Activated CD8-positive, alpha-beta T cell treated with anti-CD3 and anti-CD28 coated beads, Interleukin-2, amount 10 ng/mL, durations not matched to agents 7 days and 5 days (primary cell): ENCODE measurements around the gene RASAL2. TPM values are rescaled to one million over a fixed set of nuclear protein-coding genes. Genes with fewer than 3 reads are reported as not detected.

ENCODE experiments used
- ATAC-seq: fragments of 150-1000 bp; cut with Tn5 transposase; one replicate; pipeline ENCODE4 v1.10.0; 2021; ENCODE audit warnings: moderate library complexity
- CTCF ChIA-PET: fragments of 350-600 bp; sonication (Branson Sonifier 250); formaldehyde crosslinking; loops from one replicate; lab custom pipeline; 2021; ENCODE audit warnings: antibody characterized with exemption; lab: Charles Lee
- POLR2A ChIA-PET: fragments of 350-600 bp; sonication (Branson Sonifier 250); formaldehyde crosslinking; loops from one replicate; lab custom pipeline; 2021; ENCODE audit warnings: antibody characterized with exemption; lab: Charles Lee
- DNase-seq: peaks from one replicate; pipeline ENCODE4 v3.0.0-alpha.2; 2020
- H3K27ac Mint-ChIP-seq: one replicate; pipeline ENCODE4 v1.8.0; 2021; ENCODE audit warnings: mild to moderate bottlenecking, mixed read lengths
- H3K27me3 Mint-ChIP-seq: one replicate; pipeline ENCODE4 v1.8.0; 2021; ENCODE audit warnings: low read depth, mixed read lengths
- H3K36me3 Mint-ChIP-seq: one replicate; pipeline ENCODE4 v1.8.0; 2021; ENCODE audit warnings: low read depth, mixed read lengths
- H3K4me1 Mint-ChIP-seq: one replicate; pipeline ENCODE4 v1.8.0; 2021; ENCODE audit warnings: low read depth, mixed read lengths
- H3K4me3 Mint-ChIP-seq: one replicate; pipeline ENCODE4 v1.8.0; 2021; ENCODE audit warnings: mild to moderate bottlenecking, mixed read lengths
- H3K9me3 Mint-ChIP-seq: one replicate; pipeline ENCODE4 v1.8.0; 2022; ENCODE audit warnings: mixed read lengths; ENCODE audit not compliant: insufficient read depth
- total RNA-seq, 2 experiments: library from RNA; stranded (reverse); gene quantifications; one replicate each; pipeline ENCODE4 v1.2.3, GENCODE V29; 2021

RASAL2 gene
- total RNA-seq, 2 experiments from 2014 or later, result not detected

- ATAC-seq, result no peak
- ChIA-PET POLR2A (no interaction called here), CTCF (no interaction called here)
- H3K9me3 Mint-ChIP-seq, result no peaks in the 10 kb centered on the region
- H3K4me1 Mint-ChIP-seq, result no peaks in the 10 kb centered on the region
- DNase-seq, result no peak
- H3K36me3 Mint-ChIP-seq, result no peaks in the 10 kb centered on the region
- no peak overlapping the region for H3K4me3 Mint-ChIP-seq
- no peak overlapping the region for H3K27ac Mint-ChIP-seq
- H3K27me3 Mint-ChIP-seq, result no peaks in the 10 kb centered on the region
These were observed 230.1 kb downstream of the RASAL2 start for GRCh38 chr1:178324003-178324402.

GRCh38 chr1:178328728-178329127, 234.8 kb downstream of the RASAL2 start:
- Mint-ChIP-seq H3K27me3 (no peaks in the 10 kb centered on the region), H3K4me3 (no peak overlapping the region), H3K9me3 (no peaks in the 10 kb centered on the region), H3K4me1 (no peaks in the 10 kb centered on the region), H3K36me3 (no peaks in the 10 kb centered on the region), H3K27ac (no peak overlapping the region)
- DNase-seq (no peak), ATAC-seq (no peak)
- POLR2A ChIA-PET, result no interaction called here
- CTCF ChIA-PET, result no interaction called here

DNA sequence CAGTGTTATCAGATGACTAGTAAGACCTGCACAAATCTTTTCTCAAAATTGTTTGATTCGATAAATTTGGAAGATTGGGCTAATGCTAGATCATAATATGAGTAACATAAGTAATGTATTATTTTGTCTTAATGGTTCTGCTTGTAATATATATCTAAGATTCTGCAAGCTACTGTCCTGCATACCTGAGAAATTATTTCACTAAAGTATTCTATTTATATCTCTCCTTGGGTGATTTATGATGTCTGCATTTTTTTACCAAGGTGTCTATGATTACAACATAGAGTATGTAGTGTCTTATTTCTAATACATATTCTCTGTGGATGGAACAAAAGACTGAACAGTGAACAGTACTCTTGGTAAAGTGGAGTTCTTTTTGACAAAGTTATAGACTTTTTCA, 236.2 kb downstream of the RASAL2 start:
- no peaks in the 10 kb centered on the region for H3K4me1 Mint-ChIP-seq
- POLR2A ChIA-PET, result no interaction called here

DNA sequence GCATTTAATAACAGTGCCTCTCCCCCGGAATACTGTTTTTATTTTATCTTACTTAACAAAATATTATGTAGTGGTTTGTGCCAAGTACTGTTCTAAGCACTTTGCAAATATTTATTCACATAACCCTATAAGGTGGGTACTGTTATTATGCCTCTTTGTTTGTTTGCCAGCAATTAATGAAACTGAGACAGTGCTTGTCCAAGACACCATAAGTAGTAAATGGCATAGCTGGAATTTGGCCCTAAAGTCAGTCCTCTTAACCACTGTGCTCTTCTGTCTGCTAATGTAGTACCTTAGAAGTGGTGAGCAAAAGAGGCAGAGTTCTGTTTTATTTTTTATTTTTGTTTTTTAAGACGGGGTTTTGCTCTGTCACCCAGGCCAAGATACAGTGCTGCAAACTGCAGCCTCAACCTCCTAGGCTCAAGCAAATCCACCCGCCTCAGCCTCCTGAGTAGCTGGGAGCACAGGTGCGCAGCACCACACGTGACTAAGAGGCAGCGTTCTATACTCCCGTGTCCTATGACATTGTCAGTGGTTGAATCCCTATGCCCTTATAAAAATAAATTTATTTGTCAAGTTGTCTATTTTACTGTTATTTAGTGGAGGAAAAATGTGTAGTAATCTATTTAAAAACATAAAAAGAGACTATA, 237.1 kb downstream of the RASAL2 start:
- POLR2A ChIA-PET, result no interaction called here
- no peak for DNase-seq
- Mint-ChIP-seq H3K27me3 (no peaks in the 10 kb centered on the region), H3K4me1 (no peaks in the 10 kb centered on the region), H3K4me3 (no peak overlapping the region), H3K36me3 (no peaks in the 10 kb centered on the region), H3K9me3 (no peaks in the 10 kb centered on the region), H3K27ac (no peak overlapping the region)
- CTCF ChIA-PET, result no interaction called here
- no peak for ATAC-seq

More for the DNA sequence above, 236.2 kb downstream of the RASAL2 start:
- DNase-seq, result no peak
- CTCF ChIA-PET, result no interaction called here
- Mint-ChIP-seq H3K9me3 (no peaks in the 10 kb centered on the region), H3K27me3 (no peaks in the 10 kb centered on the region), H3K36me3 (no peaks in the 10 kb centered on the region), H3K4me3 (no peak overlapping the region), H3K27ac (no peak overlapping the region)
- no peak for ATAC-seq

DNA sequence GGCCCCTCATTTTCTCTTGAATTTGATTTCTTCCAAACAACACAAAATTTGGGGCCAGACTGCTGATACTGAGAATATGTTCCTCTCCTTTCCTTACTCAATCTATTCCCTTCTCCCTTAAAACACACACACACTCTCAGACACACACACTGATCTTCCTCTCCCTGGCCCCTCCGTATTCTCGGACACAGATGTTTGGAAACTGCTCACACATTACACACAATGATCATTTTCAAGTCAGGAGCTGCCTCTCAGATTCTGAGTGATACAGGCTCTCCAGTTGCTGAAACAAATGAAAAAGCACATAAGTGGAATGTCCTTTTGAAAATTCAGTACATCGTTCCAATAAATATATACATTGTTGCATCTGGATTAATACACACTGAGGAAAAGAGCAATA, 241.5 kb downstream of the RASAL2 start:
- DNase-seq (no peak), ATAC-seq (no peak)
- Mint-ChIP-seq H3K27ac (no peak overlapping the region), H3K4me1 (no peaks in the 10 kb centered on the region), H3K36me3 (no peaks in the 10 kb centered on the region), H3K27me3 (no peaks in the 10 kb centered on the region), H3K4me3 (no peak overlapping the region), H3K9me3 (no peaks in the 10 kb centered on the region)
- POLR2A ChIA-PET, result no interaction called here
- CTCF ChIA-PET, result no interaction called here

DNA sequence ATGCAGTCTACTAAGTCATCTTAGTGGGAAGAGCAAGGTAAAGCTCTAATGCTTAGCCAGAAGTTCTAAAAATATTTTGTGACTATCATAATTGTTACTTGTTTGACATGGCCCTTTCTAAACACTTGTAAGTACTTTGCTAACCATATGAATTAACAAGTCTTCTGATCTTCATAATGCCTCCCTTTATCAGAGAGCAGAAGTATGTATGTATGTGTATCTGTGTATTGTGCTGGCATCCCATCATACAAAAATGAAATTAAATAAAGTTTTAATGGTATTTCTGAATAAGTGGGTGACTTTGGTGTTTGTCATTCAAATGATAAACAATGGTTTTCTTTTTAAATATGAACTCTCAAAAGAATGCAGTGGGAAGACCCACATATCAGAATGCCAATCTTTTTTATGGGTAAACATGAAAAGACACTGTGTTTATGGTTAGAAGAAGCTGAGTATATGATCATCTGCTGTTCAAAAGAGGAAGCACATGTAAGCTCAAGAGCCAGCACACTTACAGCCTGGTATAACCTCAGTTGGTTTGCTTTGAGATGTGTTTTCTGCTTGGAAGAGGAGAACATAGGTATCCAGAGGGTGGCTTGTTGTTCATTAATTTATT, 243.3 kb downstream of the RASAL2 start:
- ChIA-PET POLR2A (no interaction called here), CTCF (no interaction called here)
- Mint-ChIP-seq H3K9me3 (no peaks in the 10 kb centered on the region), H3K36me3 (no peaks in the 10 kb centered on the region), H3K27me3 (no peaks in the 10 kb centered on the region), H3K4me1 (no peaks in the 10 kb centered on the region), H3K27ac (no peak overlapping the region), H3K4me3 (no peak overlapping the region)
- ATAC-seq (no peak), DNase-seq (no peak)

DNA sequence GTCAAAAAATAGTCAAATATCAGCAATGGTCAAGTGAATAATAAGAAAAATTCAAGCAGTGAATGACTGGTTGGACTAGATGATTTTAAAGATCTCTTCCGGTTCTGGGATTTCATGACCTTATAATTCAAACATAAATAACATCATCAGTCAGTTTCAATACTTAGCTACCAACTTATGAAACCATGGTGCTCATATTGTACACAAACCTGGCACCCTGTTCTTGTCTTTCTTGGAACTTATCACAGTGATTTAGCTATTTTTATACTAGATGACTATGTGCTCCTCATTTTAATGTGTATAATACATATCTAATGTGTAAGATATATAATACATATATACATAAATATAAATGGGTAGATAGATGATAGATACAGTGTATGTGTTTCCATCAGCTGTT, 245.9 kb downstream of the RASAL2 start:
- Mint-ChIP-seq H3K4me1 (no peaks in the 10 kb centered on the region), H3K27ac (no peak overlapping the region), H3K36me3 (no peaks in the 10 kb centered on the region), H3K4me3 (no peak overlapping the region), H3K27me3 (no peaks in the 10 kb centered on the region), H3K9me3 (no peaks in the 10 kb centered on the region)
- ATAC-seq (no peak), DNase-seq (no peak)
- CTCF ChIA-PET, result no interaction called here
- POLR2A ChIA-PET, result no interaction called here

GRCh38 chr1:178341261-178341956, 247.5 kb downstream of the RASAL2 start:
- CTCF ChIA-PET, result no interaction called here
- H3K27me3 Mint-ChIP-seq, result peaks cover 2% of the 10 kb centered on the region
- H3K4me1 Mint-ChIP-seq, result no peaks in the 10 kb centered on the region
- no peak overlapping the region for H3K27ac Mint-ChIP-seq
- H3K9me3 Mint-ChIP-seq, result no peaks in the 10 kb centered on the region
- POLR2A ChIA-PET, result no interaction called here
- no peak for DNase-seq
- ATAC-seq, result no peak
- no peak overlapping the region for H3K4me3 Mint-ChIP-seq
- H3K36me3 Mint-ChIP-seq, result no peaks in the 10 kb centered on the region

- DNase-seq (no peak), ATAC-seq (no peak)
- ChIA-PET POLR2A (no interaction called here), CTCF (no interaction called here)
- H3K9me3 Mint-ChIP-seq, result no peaks in the 10 kb centered on the region
- H3K36me3 Mint-ChIP-seq, result no peaks in the 10 kb centered on the region
- no peak overlapping the region for H3K27ac Mint-ChIP-seq
- peaks cover 2% of the 10 kb centered on the region for H3K27me3 Mint-ChIP-seq
- no peaks in the 10 kb centered on the region for H3K4me1 Mint-ChIP-seq
- H3K4me3 Mint-ChIP-seq, result no peak overlapping the region
These were observed 248.8 kb downstream of the RASAL2 start for GRCh38 chr1:178342745-178343144.

GRCh38 chr1:178344513-178345091, 250.7 kb downstream of the RASAL2 start:
- Mint-ChIP-seq H3K9me3 (no peaks in the 10 kb centered on the region), H3K27ac (no peak overlapping the region), H3K27me3 (peaks cover 2% of the 10 kb centered on the region), H3K36me3 (no peaks in the 10 kb centered on the region), H3K4me3 (no peak overlapping the region), H3K4me1 (no peaks in the 10 kb centered on the region)
- no peak for DNase-seq
- ChIA-PET CTCF (interaction anchor here (1.0 to 1.3 kb wide), 2 partner anchors 34 to 157 kb away, joined by 3 read pairs; no protein-coding TSS in a partner anchor), POLR2A (no interaction called here)
- no peak for ATAC-seq

DNA sequence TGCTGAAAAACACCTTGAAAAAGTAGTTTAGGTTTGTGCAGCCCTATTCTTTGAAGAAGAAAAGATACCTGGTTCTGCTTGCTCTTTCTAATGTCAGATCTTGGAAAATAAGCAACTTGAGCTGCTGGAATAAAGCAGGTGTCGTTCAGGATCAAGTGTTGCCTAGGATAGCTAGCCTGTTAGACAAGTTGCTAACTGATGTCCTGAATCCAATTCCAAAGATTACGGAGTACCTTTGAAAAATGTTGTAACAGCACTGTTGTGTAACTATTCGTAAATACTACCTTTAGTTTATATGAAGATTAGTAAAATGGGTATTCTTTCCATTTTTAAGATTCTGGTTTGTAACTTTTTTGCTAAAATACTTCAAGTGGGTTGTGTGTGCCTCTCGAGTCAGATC, 251.3 kb downstream of the RASAL2 start:
- Mint-ChIP-seq H3K27me3 (peaks cover 2% of the 10 kb centered on the region), H3K27ac (no peak overlapping the region), H3K4me3 (no peak overlapping the region), H3K9me3 (no peaks in the 10 kb centered on the region), H3K36me3 (no peaks in the 10 kb centered on the region), H3K4me1 (no peaks in the 10 kb centered on the region)
- POLR2A ChIA-PET, result no interaction called here
- no peak for DNase-seq
- no peak for ATAC-seq
- CTCF ChIA-PET, result interaction anchor here (1.0 to 1.2 kb wide), 2 partner anchors 35 to 157 kb away, joined by 3 read pairs; no protein-coding TSS in a partner anchor

- Mint-ChIP-seq H3K9me3 (no peaks in the 10 kb centered on the region), H3K36me3 (no peaks in the 10 kb centered on the region), H3K4me3 (no peak overlapping the region), H3K4me1 (no peaks in the 10 kb centered on the region), H3K27ac (no peak overlapping the region), H3K27me3 (peaks cover 2% of the 10 kb centered on the region)
- ChIA-PET CTCF (interaction anchor here (1.0 to 1.2 kb wide), 2 partner anchors 36 to 156 kb away, joined by 3 read pairs; no protein-coding TSS in a partner anchor), POLR2A (no interaction called here)
- ATAC-seq, result no peak
- DNase-seq, result no peak
These were observed 251.9 kb downstream of the RASAL2 start for GRCh38 chr1:178345807-178346206.
